ENCODE results near the gene FARS2.
A peak's percentile ranks its signal among the peaks of the same experiment; 100 is the strongest.

The FARS2 gene

GRCh38 chr6:5285081-5285480 is 23.8 kb downstream of the FARS2 start:
- no peak for FAIRE-seq
- no peak for DNase-seq (ENCODE audit: low spot score)

- no peak for DNase-seq (ENCODE audit: low spot score)
- no peak for FAIRE-seq
Measured at GRCh38 chr6:5285526-5285925, 24.2 kb downstream of the FARS2 start.

GRCh38 chr6:5286780-5287179 is 25.5 kb downstream of the FARS2 start:
- FAIRE-seq = no peak

GRCh38 chr6:5287205-5287965 is 26.1 kb downstream of the FARS2 start:
- FAIRE-seq = peak; percentile 84

More at GRCh38 chr6:5286780-5287179, 25.5 kb downstream of the FARS2 start:
- DNase-seq (ENCODE audit: low spot score) = no peak

DNA sequence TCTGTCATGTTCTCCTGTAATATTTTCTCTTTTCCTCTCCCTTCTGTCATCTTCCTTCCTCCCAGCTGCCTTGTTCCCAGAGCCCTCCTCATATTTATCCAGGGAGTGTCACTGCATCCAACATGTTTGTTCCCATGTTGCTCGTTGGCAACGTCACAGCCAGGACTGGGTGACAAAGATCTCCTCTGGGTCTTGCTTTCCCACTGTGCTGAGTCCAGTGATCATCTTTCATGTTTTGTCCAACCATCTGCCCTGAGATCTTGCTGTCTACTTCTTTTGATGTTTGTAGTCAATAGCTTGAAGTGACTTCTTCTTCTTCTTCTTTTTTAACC is 26.6 kb downstream of the FARS2 start:
- FAIRE-seq (no peak), DNase-seq (ENCODE audit: low spot score) (no peak)

More at GRCh38 chr6:5287205-5287965, 26.1 kb downstream of the FARS2 start:
- DNase-seq (ENCODE audit: low spot score) = peak; percentile 46

GRCh38 chr6:5290097-5290496 is 28.8 kb downstream of the FARS2 start:
- DNase-seq (ENCODE audit: low spot score) (no peak), FAIRE-seq (no peak)

GRCh38 chr6:5290500-5290899 is 29.2 kb downstream of the FARS2 start:
- no peak for FAIRE-seq
- DNase-seq (ENCODE audit: low spot score) = no peak

- no peak for DNase-seq (ENCODE audit: low spot score)
- no peak for FAIRE-seq
Measured at GRCh38 chr6:5292154-5292553, 30.8 kb downstream of the FARS2 start.

DNA sequence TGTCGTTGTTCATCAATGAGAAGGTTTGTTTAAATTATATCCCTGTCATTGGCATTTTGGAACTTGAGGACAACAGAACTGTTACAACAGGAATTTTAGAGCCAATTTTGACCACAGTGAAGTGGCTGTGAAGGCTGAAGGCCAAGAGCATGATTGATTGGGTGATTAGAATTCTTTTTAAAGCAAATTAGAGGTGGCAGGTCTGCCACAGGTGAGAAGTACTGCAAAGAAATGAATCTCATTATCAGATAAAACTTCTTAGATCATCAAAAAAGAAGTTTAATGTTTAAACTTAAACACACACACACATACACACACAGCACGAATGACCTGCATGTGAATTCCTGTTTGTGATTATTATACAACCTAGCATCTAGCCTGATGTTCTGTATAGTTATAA is 32.4 kb downstream of the FARS2 start:
- DNase-seq (ENCODE audit: low spot score) (no peak), FAIRE-seq (no peak)

DNA sequence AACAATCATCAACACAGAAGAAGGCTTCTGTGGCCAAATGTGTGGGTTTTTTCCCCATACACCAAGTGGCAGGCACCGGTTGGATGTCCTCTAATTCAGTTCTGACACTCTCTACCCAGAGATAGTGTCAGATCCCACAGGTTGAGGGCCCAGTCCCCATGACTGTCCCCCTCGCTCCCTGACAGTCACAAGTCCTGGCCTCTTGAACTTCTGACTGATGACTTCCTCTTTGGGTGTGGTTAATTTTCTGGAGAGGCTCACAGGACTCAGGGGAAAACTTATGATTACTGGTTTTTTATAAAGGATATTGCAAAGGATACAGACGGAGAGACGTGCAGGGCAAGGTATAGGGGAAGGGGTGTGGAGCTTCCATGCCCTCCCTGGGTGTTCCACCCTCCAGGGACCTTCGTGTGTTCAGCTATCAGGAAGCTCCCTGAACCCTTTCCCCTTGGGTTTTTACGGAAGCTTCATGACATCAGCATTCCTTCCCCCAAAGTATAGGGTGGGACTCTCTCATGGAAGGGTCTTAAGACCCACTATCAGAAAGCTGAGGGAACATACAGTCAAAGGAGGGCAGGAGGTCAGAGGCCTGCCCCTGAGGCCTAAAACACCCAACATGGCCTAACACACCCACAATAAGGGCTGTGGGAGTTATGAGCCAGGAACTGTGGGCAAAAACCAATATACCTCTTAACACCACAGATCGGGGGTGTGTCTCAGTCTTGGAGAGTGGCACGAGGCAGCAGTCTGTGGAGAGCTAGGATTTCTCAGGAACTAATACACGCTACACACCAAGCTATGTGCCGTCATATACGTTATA is 33.3 kb downstream of the FARS2 start:
- FAIRE-seq = no peak
- no peak for DNase-seq (ENCODE audit: low spot score)

DNA sequence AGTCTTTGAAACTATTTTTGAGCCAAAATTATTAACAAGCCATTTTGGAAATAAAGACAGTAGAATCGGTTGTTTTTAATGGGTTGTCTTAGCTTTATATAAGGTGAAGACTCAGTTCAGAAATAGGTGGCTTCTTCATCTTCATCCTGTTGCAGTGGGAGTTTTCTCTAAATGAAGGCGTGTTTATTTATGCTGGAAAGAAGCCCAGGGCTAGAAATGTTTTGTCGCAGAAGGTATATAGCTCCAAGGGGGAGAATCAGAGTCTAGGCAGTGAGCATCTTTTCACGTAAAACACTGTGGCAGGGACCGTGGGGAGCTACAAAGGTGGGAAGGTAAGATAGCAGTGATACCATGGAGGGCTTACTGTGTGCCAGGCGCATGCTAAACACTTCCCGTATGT is 34.3 kb downstream of the FARS2 start:
- no peak for DNase-seq (ENCODE audit: low spot score)
- FAIRE-seq = no peak

- no peak for DNase-seq (ENCODE audit: low spot score)
- no peak for FAIRE-seq
Measured at GRCh38 chr6:5300206-5300764, 39.0 kb downstream of the FARS2 start.

GRCh38 chr6:5302220-5302946 is 41.1 kb downstream of the FARS2 start:
- FAIRE-seq (no peak), DNase-seq (ENCODE audit: low spot score) (no peak)

DNA sequence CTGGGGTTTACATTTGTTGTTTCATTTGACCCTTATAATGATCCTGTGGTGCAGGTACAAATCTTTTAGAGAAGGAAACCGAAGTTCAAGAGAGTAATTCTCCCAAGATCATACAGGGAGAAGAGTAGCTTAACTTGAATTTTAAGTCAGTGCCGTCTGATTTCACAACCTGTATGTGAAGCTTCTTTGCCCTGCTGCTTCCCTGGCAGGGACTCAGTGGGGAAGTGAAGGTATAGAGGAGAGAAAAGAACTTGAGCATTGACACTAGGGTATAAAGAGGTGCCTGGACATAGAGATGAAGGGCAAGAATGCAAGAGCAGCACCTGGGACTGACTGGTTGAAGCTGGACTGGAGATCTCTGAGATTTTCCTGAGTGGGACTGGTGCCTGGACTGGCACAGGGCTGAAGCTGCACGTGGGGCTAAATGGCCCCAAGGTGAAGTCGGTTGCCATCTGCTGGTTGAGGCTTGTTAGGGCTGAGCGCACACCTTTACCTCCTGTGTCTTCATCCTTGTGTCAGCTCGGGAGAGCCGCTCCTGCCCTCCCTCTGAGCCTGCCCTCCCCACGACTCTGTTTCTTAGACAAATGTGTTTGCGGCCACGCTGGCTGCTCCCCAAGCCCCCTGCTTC is 41.8 kb downstream of the FARS2 start:
- no peak for FAIRE-seq
- no peak for DNase-seq (ENCODE audit: low spot score)

DNA sequence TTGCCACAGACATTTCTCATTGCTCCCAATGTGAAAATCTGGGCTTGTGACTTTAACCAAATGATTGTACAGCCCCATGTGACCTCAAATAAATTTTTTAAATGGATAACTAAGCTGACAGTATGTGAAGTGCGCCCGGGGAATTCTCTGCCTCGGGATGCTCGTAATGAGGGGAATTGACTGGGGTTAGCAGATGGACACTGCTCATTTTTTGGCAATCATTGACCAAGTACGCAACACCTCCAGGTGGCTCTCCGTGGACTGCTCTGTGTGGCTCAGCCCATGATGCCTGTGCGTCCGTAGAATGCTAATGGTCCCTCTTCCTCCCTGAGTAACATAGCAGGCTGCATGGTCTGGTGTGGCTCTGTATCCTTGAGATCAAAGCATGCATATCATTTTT is 42.4 kb downstream of the FARS2 start:
- no peak for DNase-seq (ENCODE audit: low spot score)
- FAIRE-seq = no peak

DNA sequence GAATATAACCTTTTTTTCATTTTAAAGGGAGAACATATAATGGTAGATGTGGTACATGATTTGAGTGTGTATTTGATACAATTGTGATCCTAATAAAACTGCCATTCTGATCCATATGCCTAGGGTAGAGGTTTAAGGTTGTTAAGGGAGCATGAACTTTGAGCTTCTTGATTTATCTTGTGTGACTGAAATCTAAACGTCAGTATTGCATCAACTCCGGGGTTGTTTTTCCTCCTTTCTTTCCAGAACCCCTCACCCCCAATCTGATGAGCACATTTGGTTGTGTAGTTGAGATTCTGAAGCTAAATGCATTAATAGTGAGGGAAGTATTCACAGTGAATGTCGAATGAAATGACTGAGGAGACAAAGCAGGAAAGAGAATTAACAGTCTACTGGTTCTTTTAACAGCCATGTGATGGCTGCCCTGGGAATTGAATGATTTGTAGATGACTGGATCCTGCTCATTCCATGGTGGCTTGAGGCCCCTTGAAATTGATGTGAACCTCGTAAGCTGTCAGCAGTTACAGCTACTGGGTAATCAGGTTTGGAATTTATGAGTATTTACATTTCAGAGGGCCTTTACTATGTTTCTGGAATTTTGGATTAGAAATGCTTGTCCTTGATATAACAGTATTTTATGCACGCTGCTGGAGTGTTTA is 44.8 kb downstream of the FARS2 start:
- DNase-seq (ENCODE audit: low spot score) (no peak), FAIRE-seq (no peak)

DNA sequence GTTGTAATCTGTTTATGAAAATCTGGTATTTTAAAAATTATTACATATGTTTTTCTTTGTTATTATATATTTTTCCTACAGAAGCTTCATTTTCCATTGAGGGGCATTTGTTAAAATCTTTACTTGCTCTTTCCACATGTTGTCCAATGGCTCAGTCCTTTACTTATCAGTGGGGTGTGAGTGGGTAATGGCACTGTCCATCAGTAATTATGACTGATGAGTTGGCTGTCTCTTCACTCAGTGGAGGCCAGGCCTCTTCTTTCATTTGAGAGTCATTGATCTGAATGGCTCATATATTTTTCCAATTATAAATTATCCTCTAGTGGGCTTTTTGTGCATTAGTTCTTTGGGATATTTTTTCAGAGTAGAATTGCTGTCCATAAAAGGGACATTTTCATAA is 45.7 kb downstream of the FARS2 start:
- FAIRE-seq (no peak), DNase-seq (ENCODE audit: low spot score) (no peak)

DNA sequence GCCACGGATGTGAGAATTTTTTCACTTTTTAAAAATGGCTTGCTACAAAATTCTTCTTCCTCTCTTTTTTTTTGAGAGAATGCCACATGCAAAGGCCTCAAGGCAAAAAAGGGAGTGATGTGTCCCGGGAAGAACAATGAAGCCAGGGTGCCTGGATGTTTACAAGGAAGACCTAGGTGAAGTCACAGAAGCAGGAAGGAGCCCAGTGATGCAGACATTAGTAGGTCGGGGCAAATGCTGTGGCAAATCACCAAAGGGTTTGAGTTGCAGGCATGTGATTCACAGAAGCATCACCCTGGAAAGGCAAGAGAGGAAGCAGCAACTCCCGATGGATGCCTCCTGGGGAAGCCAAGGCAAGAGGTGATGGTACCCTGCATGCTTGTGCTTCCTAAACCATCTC is 46.8 kb downstream of the FARS2 start:
- no peak for FAIRE-seq

DNA sequence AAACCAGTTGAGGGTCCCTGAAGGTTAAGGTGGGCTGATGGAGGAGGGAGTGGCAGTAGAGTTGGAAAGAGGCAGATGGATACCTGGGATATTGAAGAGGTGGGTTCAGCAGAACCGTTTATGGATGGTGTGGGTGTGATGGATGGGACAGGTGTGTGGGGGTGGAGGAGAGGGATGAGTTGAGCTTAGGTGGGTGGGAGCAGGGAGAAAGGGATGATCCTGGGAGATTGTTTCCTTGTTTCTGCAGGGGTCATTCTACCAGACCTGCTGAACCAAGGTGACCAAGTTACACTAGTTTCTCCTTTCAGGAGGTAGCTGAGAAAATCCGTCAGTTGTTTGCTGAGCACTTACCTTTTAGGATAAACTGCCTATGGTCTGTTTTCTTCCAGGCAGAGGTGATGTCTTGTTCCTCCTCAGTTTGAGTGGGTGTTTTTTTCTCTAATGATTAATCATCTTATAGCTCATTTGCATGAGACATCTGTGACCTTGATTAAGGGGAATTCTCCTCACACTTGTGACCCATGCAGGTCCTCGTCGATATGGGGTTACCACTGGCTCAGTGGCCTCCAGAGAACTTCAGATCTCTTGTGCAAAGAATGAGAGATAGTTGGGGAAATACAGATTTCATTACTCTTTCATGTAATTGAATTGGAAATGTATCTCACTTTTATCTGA is 53.0 kb downstream of the FARS2 start:
- FAIRE-seq (no peak), DNase-seq (ENCODE audit: low spot score) (no peak)

More for the DNA sequence above, 46.8 kb downstream of the FARS2 start:
- DNase-seq (ENCODE audit: low spot score) = no peak

DNA sequence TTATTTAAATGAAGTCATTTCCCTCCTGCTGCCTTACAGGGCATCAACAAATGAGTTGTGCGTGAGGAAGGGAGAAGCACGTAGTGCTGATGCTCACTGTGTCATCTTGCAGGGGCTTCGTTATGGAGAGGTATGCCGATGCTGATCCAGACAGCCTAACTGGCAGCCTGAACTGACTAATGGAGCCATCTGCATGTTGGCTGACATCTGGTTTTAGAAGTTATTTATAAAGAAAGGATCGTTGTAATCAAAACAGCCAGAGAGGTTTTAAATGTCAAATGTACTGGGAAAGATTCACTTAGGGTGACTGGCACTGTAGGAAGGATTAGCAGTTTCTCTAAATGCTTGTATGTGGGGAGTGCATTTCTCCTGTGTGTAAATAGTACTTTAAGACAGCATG is 54.6 kb downstream of the FARS2 start:
- FAIRE-seq = no peak
- DNase-seq (ENCODE audit: low spot score) = no peak

Measured in RCC 7860 (cell line).